ENCODE results near the gene RGR. TPM values are rescaled to one million over a fixed set of nuclear protein-coding genes. Genes with fewer than 3 reads are reported as not detected.

Gene RGR
- polyA plus RNA-seq, 4 donors: 0.13 to 0.34 TPM; not detected in 2

DNA sequence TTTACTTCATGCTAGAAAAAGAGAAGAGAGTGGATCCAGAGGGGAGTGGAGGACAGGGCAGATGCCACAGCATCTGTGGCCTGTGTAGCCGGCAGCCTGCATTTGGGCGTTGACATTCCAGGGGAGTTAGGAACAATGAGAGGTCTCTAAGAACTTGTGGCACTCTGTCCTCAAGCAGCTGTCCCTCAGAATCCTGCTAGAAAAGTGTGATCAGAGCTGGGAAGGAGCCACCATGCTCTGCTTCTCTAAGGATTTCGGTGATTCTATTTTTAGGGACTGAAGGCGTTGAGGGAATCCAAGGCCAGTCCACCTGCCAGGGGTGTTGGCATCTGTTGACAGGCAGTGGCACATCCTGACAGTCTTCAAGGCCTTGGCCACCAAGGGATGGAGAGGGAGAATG lies 27.1 kb upstream of the RGR start:
- DNase-seq (ENCODE audit: low read depth in 4 of 4, low spot score in 3 of 4): no peak

DNA sequence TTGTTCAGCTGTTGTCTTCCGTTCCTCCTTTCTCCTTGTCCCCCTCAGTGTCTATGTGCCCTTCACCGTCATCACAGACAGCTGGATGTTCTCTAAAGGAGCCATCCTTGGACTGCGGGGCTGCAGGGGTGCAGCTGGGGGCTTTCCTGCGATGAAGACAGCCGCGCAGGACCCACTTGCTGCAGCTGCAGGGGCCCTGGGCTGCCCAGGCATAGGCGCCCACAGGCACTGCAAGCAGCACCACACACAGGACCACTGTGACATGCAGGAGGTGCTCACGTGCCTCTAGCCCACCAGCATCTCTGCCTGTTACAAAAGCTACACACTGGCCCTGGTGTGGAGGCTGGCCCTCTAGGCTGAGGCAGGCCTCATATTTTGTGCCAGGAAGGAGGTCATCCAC lies 22.9 kb upstream of the RGR start:
- DNase-seq (ENCODE audit: low read depth in 4 of 4, low spot score in 3 of 4): no peak

DNA sequence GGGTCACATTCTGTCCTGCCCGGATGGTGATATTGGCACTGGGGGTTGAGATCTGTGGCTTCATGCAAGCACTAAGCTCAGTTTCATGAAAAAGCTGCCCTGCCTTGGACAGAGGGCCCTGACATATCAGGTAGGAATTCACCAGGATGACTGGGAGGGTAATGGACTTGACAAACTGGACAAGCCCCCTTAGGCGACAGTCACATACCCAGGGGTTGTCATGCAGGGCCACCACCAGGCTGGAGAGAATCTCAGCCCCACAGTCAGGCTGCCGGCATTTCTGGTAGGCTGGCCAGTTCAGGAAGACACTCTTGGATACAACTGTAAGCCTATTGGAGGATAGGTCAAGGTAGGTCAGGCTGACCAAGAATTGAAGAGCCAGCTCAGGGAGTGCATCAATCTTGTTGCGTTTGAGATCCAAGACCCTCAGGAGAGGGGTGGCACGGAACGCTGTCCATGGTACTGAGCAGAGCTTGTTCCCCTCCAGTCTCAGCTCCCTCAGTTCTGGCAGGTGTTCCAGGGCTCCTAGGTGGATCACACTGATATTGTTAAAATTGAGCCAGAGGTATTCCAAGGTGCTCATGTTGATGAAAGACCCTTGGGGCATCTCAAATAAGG lies 20.3 kb upstream of the RGR start:
- DNase-seq (ENCODE audit: low read depth in 4 of 4, low spot score in 3 of 4): peak; percentile 3 to 18 (median 16)

DNA sequence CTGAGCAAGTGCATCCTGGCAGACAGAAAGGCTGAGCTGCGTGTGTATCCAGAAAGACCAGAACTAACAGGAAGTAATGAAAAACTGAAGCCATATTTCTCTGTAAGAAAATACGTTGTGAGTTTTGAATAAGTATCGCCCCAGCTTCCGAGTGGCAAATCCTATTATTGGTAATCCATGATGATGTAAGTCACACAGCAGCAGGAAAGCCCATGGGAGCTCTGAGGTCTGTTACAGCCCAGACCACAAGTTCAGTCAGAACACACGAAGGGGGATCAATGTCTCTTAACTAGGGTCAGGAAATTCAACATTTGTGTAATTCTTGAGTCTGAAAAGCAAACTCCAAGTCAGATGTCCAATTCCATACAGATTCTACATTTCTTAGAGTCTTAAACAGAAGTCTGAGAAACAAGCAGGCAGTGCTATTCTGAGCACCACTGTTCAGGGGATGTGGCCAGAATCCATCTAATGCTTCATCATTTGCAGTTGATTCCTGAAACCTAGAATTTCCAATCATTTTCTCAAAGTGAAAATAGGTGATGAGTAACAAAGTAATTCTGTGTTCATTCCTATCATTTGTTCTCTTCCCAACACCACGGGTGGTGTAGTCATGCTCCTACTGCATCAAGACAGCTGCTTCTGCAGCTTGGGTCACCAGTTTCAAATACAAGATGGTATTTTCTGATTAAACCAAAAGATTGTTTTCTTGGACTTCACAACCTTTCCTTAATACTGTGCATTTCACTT lies 19.3 kb upstream of the RGR start, which contains the start of gene LRIT2:
Gene LRIT2, minus strand, starts transcription at position 118 of the 747 bp plus-strand sequence. Its CDS starts 24 bp downstream, at position 94.
- DNase-seq (ENCODE audit: low read depth in 4 of 4, low spot score in 3 of 4): no peak

DNA sequence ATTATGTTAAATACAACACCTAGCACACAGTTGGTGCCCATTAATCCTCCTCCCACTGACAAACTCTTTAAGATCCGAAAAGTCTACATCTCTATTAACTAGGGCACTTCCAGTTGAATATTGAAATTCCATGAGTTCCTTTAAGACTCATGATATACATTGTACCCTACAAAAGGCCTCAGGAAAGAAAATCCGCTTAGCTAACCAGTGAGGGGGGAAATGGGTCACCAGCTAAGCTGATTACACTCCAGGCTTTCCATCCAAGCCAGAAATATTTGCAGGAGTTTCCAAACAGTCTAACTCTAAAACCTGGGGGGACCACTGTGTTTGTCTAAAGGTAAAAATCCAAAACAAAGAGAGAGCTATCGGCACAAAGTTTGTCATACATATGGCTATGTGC lies 18.2 kb upstream of the RGR start:
- no peak for DNase-seq (ENCODE audit: low read depth in 4 of 4, low spot score in 3 of 4)

DNA sequence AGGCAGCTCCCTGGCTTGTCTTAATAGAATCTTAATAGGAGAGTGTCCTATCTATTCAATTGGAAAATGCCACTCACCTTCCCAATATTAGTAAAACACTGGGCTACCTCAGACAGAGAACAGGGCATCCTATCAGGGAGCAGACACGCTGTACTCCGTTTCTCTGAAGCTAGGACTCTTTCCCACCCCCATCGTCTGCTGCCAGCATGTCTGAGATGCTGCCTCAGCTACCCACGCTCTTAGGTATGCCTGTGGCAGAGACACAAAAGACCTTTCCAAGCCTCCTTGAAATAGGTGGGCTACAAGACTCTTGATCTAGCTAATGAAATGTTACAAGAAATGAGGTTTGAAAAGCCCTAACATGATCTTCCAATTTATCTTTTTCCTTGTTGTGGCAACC lies 17.0 kb upstream of the RGR start:
- no peak for DNase-seq (ENCODE audit: low read depth in 4 of 4, low spot score in 3 of 4)

DNA sequence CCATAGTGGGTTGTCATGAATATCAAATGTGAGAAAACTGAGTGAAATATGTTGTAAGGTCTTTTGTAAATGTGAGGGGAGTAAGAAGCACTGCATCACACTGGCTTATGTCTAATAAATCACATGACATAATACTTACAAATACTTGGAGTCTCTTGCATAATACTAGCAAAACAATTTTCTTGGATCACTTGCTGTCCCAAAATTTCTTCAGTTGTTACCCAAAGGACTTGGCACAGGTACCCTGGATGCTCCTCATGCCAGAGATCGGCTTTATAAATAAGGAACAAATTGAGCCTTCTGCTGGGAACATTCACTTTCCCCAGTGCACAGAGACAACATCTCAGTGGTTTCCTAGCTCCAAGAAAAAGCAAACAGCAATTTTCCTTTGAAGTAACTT lies 14.5 kb upstream of the RGR start:
- no peak for DNase-seq (ENCODE audit: low read depth in 4 of 4, low spot score in 3 of 4)

DNA sequence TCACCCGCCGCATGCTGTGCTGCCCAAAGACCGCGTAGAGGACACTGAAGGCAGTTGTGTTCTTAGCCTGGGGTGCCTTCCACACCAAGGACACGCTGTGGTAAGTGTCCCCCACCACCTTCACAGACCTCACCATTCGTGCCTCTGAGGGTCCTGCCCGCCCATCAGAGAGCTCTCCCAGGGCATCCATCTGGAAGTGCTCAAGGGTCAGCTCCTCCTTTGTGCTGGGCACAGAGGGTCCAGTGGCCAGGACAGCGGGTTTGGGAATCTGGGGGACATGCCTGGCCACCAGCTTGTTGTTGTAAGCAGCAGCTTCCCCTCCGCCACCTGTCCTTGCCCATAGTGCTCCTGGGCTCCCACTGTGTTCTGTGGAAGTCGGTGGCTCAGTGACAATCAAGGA lies 12.5 kb upstream of the RGR start:
- no peak for DNase-seq (ENCODE audit: low read depth in 4 of 4, low spot score in 3 of 4)

DNA sequence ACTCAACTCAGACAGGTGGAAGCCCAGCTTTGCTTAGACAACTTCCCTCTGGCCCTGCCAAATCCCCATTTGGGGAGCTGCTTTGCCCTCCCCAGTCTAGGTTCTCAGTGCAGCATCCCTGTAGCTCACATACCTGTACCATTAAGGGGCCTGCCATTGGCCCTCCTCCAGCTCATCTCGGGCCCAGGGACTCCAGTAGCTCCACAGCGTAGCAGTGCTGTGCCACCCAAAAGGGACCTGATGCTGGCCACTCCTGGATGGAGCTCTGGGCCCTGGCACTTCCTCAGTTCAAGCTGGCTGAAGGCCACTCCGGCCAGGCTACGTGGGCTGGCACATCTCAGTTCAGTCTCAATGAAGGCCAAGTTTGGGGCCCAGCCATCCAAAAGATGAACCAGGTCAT lies 10.9 kb upstream of the RGR start:
- DNase-seq (ENCODE audit: low read depth in 4 of 4, low spot score in 3 of 4): no peak

DNA sequence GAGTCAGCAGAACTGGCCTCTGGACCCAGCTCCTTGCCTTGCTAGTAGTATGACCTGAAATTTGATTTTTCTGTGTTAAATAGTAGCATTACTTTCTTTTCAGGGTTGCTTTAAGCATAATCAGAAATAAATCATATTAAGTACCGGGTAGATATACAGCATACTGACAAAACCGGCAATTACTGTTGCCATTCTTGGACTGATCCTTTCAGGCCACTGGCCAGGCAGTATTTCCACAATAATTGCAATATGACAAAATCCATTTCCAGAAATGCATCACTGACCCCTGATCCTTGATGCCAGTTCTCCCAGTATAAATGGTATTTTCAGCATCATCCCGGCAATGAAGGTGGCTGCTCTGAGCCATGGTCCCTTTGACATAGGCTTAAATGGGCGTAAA lies 10.4 kb upstream of the RGR start:
- DNase-seq (ENCODE audit: low read depth in 4 of 4, low spot score in 3 of 4): no peak

DNA sequence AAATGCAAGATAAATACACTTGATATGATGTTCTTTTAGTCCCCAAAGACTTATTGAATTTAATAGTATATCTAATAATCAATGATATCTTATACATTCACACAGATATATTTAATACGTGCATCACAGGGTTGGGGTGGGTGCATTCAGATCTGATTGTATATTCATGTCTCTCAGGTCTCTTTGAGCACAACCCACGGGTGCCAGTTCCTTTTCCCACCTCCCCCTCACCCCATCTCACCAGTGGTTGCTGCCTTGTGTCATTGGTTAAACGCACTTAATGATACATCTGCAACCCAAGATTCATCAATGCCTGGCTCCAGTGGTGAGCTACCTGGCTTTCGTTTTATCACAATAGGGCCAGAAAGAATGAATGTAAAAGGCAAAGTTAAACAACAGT lies 9.8 kb upstream of the RGR start:
- no peak for DNase-seq (ENCODE audit: low read depth in 4 of 4, low spot score in 3 of 4)

DNA sequence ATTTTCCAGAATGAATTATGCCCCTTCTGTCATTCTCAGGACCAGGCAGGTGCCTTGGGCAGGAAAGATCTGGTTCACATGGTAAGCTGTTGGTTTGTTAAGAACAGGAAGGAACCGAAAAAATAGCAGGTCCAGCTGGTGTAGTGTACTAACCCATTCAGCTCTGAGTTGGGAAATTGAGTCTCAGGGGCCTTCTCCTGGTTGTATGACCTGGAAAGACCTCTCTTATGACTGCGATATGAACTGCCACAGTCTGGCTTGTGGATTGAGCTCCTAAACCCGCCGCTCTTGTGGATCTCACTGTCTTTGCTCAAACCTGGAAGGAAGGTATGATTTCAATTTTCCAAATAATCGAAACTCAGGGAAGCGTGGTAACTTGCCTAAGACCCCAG lies 8.1 kb upstream of the RGR start:
- no peak for DNase-seq (ENCODE audit: low read depth in 4 of 4, low spot score in 3 of 4)

DNA sequence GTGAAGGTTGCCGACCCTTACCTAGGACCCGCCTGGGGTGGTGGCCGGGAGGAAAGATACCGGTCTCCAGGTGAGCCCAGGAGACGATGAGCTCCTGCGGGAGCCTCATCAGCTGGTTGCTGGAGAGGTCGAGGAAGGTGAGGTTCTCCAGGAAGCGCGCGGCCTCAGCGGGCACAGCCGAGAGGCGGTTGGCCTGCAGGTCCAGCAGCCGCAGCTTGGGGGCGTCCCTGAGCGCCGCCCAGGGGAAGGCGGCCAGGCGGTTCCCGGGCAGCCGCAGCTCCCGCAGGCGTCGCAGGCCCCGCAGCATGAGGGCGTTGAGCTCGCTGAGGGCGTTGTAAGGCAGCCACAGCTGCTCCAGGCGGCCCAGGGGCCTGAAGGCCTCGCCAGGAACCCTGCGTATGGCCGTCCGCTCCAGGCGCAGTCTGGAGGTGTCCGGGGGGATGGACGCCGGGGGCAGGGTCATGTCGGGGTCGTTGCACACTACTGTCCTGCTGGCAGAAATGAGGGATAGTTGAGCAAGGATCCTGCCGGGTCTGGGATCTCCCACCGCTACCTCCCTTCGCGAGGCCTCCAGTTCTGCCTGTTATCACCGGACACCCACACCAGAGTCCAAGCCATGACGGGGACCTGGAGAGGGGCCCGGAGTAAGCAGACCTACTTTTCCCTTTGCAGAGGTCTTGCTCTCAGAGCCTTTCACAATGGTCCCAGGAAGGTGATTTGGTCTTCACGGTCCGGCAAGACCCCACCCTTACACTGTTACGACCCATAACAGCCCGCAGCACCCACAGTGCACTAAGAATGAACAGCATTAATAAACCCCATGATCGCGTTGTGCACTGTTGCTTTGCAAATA lies 7.4 kb upstream of the RGR start:
- DNase-seq (ENCODE audit: low read depth in 4 of 4, low spot score in 3 of 4): no peak

DNA sequence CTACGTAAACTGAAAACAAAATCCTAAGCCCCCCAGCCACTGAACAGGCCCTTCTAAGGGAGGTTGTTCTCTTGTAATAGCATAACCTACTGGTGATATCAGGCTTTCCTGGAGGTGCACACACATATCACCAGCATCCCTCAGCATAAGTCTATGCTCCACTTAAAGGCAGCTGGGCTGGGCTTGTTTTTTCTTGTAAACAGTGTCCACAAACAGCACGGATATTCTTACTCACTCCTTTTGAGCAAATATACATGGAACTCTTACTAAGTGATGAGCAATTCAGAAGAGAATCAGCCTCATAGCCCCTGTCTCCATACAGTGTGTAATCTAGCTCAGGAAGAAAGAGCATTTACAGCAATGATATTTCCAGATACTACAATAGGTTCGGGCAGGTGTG lies 5.9 kb upstream of the RGR start:
- no peak for DNase-seq (ENCODE audit: low read depth in 4 of 4, low spot score in 3 of 4)

DNA sequence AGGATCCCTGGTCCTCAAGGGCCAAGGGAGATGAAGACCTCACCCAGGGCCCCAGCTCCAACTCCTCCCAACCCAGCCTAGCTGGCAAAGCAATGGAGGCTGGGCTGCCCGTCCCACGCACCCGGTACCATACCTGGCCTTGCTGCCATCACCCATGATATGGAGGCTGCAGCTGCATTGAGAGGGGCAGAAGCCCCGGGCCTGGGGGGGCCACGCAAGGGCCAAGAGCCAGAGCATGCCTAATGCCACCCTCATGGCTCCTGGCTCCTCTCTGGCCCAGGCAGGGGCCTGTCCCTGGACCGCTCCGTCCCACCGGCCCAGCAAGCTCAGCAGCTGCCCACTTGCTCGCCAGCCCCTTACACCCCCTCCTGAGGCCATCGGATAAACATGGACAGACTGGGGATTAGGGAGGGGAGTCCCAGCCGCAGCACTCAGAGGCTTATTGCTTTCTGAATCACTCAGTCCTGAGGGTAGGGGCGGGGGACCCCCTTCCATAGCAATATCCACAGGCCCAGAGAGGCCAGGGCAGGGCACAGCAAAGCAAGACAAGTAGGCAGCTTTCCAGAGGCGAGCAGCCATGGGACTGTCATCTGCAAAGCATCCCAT lies 3.6 kb upstream of the RGR start, which contains the start of gene LRIT1:
Gene LRIT1, minus strand, starts transcription at position 362 of the 606 bp plus-strand sequence. Its CDS starts 107 bp downstream, at position 255.
- no peak for DNase-seq (ENCODE audit: low read depth in 4 of 4, low spot score in 3 of 4)

DNA sequence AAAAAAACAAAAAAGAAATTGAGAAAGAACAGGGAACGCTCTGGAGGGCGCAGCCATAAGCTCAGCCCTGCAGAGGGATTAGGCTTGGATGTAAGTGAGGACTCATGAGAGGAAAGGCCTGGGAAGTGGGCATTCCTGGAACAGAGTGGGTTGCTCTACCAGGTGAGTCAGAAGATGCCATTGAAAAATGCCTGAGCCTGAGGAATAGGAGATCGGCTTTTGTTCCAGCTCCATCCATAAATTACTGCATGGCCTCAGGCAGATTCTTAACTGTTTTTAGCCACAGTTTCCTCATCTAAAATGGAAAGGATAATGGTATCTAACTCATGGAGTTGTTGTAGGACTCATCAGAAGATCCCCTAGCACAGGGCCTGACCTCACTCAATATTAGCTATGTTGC lies 1.1 kb upstream of the RGR start:
- DNase-seq (ENCODE audit: low read depth in 4 of 4, low spot score in 3 of 4): no peak

DNA sequence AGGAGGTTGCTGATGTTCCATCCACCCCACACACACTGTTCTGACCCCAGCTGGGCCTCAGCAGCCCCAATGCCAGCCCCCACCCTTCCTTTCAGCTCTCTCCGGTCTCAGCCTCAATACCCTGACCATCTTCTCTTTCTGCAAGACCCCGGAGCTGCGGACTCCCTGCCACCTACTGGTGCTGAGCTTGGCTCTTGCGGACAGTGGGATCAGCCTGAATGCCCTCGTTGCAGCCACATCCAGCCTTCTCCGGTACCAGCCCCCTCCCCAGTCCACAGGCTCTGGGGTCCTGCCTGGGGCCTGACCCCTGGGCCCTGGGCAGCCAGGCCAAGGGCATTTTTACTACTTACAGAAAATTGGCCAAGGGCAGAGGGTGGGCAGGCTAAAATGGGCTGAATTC lies 2.6 kb downstream of the RGR start:
- no peak for DNase-seq (ENCODE audit: low read depth in 4 of 4, low spot score in 3 of 4)

DNA sequence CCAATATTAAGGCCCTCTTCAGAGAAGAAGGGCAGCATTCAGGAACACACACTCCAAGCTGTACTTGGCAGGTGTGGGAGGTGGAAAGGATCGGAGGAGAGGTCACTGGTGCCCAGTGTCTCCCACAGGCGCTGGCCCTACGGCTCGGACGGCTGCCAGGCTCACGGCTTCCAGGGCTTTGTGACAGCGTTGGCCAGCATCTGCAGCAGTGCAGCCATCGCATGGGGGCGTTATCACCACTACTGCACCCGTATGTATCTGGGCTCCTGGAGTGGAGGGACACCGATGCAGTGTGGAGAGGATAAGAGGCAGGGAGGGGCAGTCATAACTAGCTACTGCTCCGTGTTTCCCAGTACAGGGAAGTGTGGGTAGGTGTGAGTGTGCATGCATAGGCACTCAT lies 3.9 kb downstream of the RGR start:
- no peak for DNase-seq (ENCODE audit: low read depth in 4 of 4, low spot score in 3 of 4)

DNA sequence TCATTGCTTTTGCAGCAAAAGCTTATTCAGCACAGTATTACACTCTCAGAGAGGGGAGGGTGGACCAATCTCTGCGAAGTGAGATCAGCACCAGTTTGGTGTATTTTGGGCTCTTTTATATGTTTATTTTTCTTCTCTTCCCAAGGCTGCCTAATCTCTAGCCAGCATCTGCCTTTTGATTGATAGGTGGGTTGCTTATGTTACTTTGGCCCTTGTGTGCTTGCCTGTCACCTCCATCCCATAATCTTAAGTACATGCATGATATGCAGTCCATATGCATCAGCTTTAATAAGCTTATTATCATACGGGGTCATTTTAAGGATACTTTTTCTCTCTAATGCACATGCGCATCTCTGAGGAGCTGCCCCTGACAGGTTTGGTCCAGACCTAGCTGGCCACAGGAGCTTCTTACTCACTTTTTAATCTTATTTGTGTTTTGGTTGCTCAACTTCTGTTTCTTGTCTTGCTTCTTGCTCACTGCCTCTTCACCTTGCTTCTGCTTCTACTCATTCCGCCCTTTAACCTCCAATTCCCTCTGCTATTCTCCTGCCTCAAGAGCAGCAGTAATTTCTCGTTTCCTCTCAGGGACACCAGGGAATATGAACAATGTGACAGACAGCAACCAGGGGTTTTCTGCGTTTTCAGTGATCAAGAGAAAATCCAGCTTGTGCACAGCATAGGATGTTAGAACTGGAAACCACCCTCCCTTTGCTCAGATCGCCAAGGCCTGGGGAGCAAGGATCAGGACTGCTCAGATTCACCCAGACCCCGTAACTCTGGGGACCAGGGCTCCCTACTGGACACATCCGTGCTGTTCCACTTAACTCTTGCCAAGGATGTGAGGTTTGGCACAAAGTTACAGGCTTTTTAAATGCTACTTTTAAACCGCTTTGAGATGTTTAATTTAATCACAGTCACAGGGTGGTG lies 10.0 kb downstream of the RGR start:
- DNase-seq (ENCODE audit: low read depth in 4 of 4, low spot score in 3 of 4): no peak

Data from right renal pelvis (tissue), 4 donors.